Esophagus squamous epithelium (tissue), 5 donors: ENCODE data around the gene PRKG1. TPM values are rescaled to one million over a fixed set of nuclear protein-coding genes. Genes with fewer than 3 reads are reported as not detected.

Experiments used
- DNase-seq: peaks from one replicate; lab custom pipeline; 2025; lab: John Stamatoyannopoulos, UW
- H3K27ac ChIP-seq, 4 donors: fragments of 200-600 bp; sonication (generic); one replicate each; pipeline ENCODE4 v1.5.1; 2016 to 2019; ENCODE audit warnings: mild to moderate bottlenecking in 1 of 4
- H3K27me3 ChIP-seq, 4 donors: fragments of 200-600 bp; sonication (generic); 1 replicate in 3 of 4; 2 replicates in 1 of 4; pipeline versions ENCODE4 v1.5.1 to v1.6.0; 2017 to 2021; ENCODE audit warnings: antibody characterized with exemption in 1 of 4
- H3K36me3 ChIP-seq, 3 donors: fragments of 200-600 bp; sonication (generic); one replicate each; pipeline ENCODE4 v1.5.1; 2016 to 2019
- H3K4me1 ChIP-seq, 3 donors: fragments of 200-600 bp; sonication (generic); one replicate each; pipeline ENCODE4 v1.5.1; 2017 to 2019
- H3K4me3 ChIP-seq, 4 donors: fragments of 200-600 bp; sonication (generic); 1 replicate in 3 of 4; 2 replicates in 1 of 4; pipeline ENCODE4 v1.5.1; 2016 to 2019; ENCODE audit warnings: mild to moderate bottlenecking in 2 of 4, moderate library complexity in 1 of 4
- H3K9me3 ChIP-seq, 3 donors: fragments of 200-600 bp; sonication (generic); one replicate each; pipeline ENCODE4 v1.5.1; 2016 to 2019
- CTCF ChIP-seq, 6 experiments: fragments of 450-650 bp in 4 of 6; fragments of 200-600 bp in 2 of 6; sonication (generic) in 2 of 6; IDR thresholded peaks; one replicate each; pipeline ENCODE4 v1.5.1; 2016 to 2019; ENCODE audit warnings: antibody characterized with exemption in 6 of 6, mild to moderate bottlenecking in 4 of 6, moderate library complexity in 4 of 6
- POLR2A ChIP-seq, 4 donors: fragments of 450-650 bp; IDR thresholded peaks; one replicate each; pipeline ENCODE4 v1.6.1; 2017; ENCODE audit warnings: antibody characterized with exemption in 4 of 4, mild to moderate bottlenecking in 4 of 4, moderate library complexity in 3 of 4
- WGBS, 2 donors: methylation state at CpG; one replicate each; pipeline ENCODE4 v1.1.5; 2018; 5-methylcytosine and 5-hydroxymethylcytosine counted together
- intact Hi-C: fragments of 100-400 bp; cut with DNase I; formaldehyde crosslinking; loops from one replicate; pipeline ENCODE4 v1.15.0; 2022
- total RNA-seq, 4 donors: library from RNA; depleted of rRNA; stranded (reverse); fragments of >200 nt; gene quantifications; one replicate each; pipeline ENCODE4 v1.1.0, GENCODE V29; 2016
- donor health status: DM: yes; HTN: yes; CAD: no.

PRKG1 gene
- total RNA-seq, 4 donors from 2014 or later: 2.0 to 10.9 (median 3.8) TPM

- 69 to 77% methylated on average over 2 of the region's 2 CpGs for WGBS, 2 donors
- no peak for DNase-seq
- H3K27ac ChIP-seq: no peak overlapping the region
- intact Hi-C loops: no loop called here
- no peaks in the 10 kb centered on the region for H3K4me1 ChIP-seq
- H3K9me3 ChIP-seq: no peaks in the 10 kb centered on the region
- TF ChIP-seq POLR2A (IDR thresholded peaks at IDR 0.05): no peak
- no peak for TF ChIP-seq CTCF (IDR thresholded peaks at IDR 0.05)
- H3K27me3 ChIP-seq: no peaks in the 10 kb centered on the region
- no peak overlapping the region for H3K4me3 ChIP-seq
- no peaks in the 10 kb centered on the region for H3K36me3 ChIP-seq
Measured at GRCh38 chr10:51843966-51844365, 769.7 kb downstream of the PRKG1 start.

GRCh38 chr10:51846856-51847506, 772.7 kb downstream of the PRKG1 start:
- intact Hi-C loops: no loop called here
- Histone ChIP-seq H3K27me3 (no peaks in the 10 kb centered on the region), H3K9me3 (no peaks in the 10 kb centered on the region)

GRCh38 chr10:51852297-51852696, 778.0 kb downstream of the PRKG1 start:
- TF ChIP-seq POLR2A (IDR thresholded peaks at IDR 0.05) (no peak), CTCF (IDR thresholded peaks at IDR 0.05) (no peak)
- no peak for DNase-seq
- Histone ChIP-seq H3K9me3 (no peaks in the 10 kb centered on the region), H3K27ac (no peak overlapping the region), H3K36me3 (no peaks in the 10 kb centered on the region), H3K4me1 (no peaks in the 10 kb centered on the region), H3K27me3 (no peaks in the 10 kb centered on the region), H3K4me3 (no peak overlapping the region)
- intact Hi-C loops: no loop called here

More at GRCh38 chr10:51846856-51847506, 772.7 kb downstream of the PRKG1 start:
- WGBS, 2 donors: 59 to 66% methylated on average over 2 of the region's 2 CpGs
- Histone ChIP-seq H3K4me1 (no peaks in the 10 kb centered on the region), H3K4me3 (no peak overlapping the region), H3K36me3 (no peaks in the 10 kb centered on the region), H3K27ac (no peak overlapping the region)
- no peak for DNase-seq
- no peak for TF ChIP-seq CTCF (IDR thresholded peaks at IDR 0.05)
- TF ChIP-seq POLR2A (IDR thresholded peaks at IDR 0.05): no peak

- intact Hi-C loops: no loop called here
- no peak overlapping the region for H3K4me3 ChIP-seq
- no peaks in the 10 kb centered on the region for H3K27me3 ChIP-seq
- H3K4me1 ChIP-seq: peaks cover 0 to 8% (median 0%) of the 10 kb centered on the region in 3 donors
- no peaks in the 10 kb centered on the region for H3K36me3 ChIP-seq
- TF ChIP-seq CTCF (IDR thresholded peaks at IDR 0.05) (no peak), POLR2A (IDR thresholded peaks at IDR 0.05) (no peak)
- H3K27ac ChIP-seq: no peak overlapping the region
- no peaks in the 10 kb centered on the region for H3K9me3 ChIP-seq
- WGBS, 2 donors: 75 to 77% methylated on average over 4 of the region's 4 CpGs
- DNase-seq: no peak
Measured at GRCh38 chr10:51857305-51857704, 783.0 kb downstream of the PRKG1 start.

GRCh38 chr10:51860257-51860656, 786.0 kb downstream of the PRKG1 start:
- intact Hi-C loops: no loop called here
- H3K4me3 ChIP-seq: no peak overlapping the region
- no peaks in the 10 kb centered on the region for H3K36me3 ChIP-seq
- H3K9me3 ChIP-seq: no peaks in the 10 kb centered on the region
- TF ChIP-seq CTCF (IDR thresholded peaks at IDR 0.05) (no peak), POLR2A (IDR thresholded peaks at IDR 0.05) (no peak)
- WGBS, 2 donors: 42 to 45% methylated on average over 4 of the region's 4 CpGs
- H3K27ac ChIP-seq: no peak overlapping the region
- peaks cover 0 to 8% (median 0%) of the 10 kb centered on the region in 3 donors for H3K4me1 ChIP-seq
- H3K27me3 ChIP-seq: no peaks in the 10 kb centered on the region
- DNase-seq: no peak
